ENCODE results near the gene JAM3.

The JAM3 gene

GRCh38 chr11:134139873-134140331 lies 71.0 kb downstream of the JAM3 start:
- no peak overlapping the region for H3K27ac ChIP-seq
- peak; percentile 85 for TF ChIP-seq CTCF (conservative IDR thresholded peaks at IDR 0.05; ENCODE audit: low read depth)
- POLR2A ChIA-PET (ENCODE audit: low non-redundant PET), result no interaction called here
- peak; percentile 67 for DNase-seq (ENCODE audit: low spot score)
- CTCF ChIA-PET, result interaction anchor here (0.7 kb wide), 1 partner anchor 95 kb away, joined by 5 read pairs; no protein-coding TSS in a partner anchor

DNA sequence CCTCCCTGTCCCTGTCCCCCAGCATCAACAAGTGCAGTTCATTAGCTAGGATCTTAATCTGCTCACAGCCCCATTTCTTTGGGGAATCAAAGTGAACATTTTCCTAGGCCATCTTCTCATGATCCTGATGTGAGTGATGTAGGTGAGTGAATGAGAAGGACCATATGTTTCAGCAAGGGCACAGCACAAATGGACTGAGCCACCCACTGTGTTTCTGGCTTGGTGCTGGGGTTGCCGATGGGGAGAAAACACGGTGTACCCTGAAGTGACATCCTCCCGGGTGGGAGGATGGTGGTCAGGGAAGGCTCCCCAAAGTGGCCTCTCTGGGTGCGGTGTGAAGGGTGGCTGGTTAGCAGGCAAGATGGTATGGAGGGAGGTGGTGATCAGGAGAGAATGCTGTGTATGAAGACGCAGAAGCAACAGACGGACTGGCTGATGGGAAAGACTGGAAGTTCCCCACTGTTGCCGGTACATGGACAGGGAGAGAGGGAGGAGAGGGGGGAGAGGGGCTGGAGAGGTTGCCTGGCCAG lies 72.2 kb downstream of the JAM3 start:
- H3K27ac ChIP-seq, result no peak overlapping the region
- DNase-seq (ENCODE audit: low spot score), result no peak
- CTCF ChIA-PET, result no interaction called here
- TF ChIP-seq CTCF (conservative IDR thresholded peaks at IDR 0.05; ENCODE audit: low read depth), result no peak
- POLR2A ChIA-PET (ENCODE audit: low non-redundant PET), result no interaction called here

GRCh38 chr11:134142536-134142935 lies 73.7 kb downstream of the JAM3 start:
- ChIA-PET CTCF (interaction anchor here (1.3 kb wide), 1 partner anchor 92 kb away, joined by 3 read pairs; no protein-coding TSS in a partner anchor), POLR2A (ENCODE audit: low non-redundant PET) (no interaction called here)
- no peak for TF ChIP-seq CTCF (conservative IDR thresholded peaks at IDR 0.05; ENCODE audit: low read depth)
- DNase-seq (ENCODE audit: low spot score), result no peak
- no peak overlapping the region for H3K27ac ChIP-seq

- no peak for TF ChIP-seq CTCF (conservative IDR thresholded peaks at IDR 0.05; ENCODE audit: low read depth)
- CTCF ChIA-PET, result no interaction called here
- H3K27ac ChIP-seq, result no peak overlapping the region
- no peak for DNase-seq (ENCODE audit: low spot score)
- POLR2A ChIA-PET (ENCODE audit: low non-redundant PET), result no interaction called here
These were observed 74.9 kb downstream of the JAM3 start for GRCh38 chr11:134143801-134144200.

- no peak for TF ChIP-seq CTCF (conservative IDR thresholded peaks at IDR 0.05; ENCODE audit: low read depth)
- CTCF ChIA-PET, result no interaction called here
- H3K27ac ChIP-seq, result no peak overlapping the region
- DNase-seq (ENCODE audit: low spot score), result no peak
- POLR2A ChIA-PET (ENCODE audit: low non-redundant PET), result no interaction called here
These were observed 75.9 kb downstream of the JAM3 start for GRCh38 chr11:134144744-134145143.

GRCh38 chr11:134145715-134146114 lies 76.8 kb downstream of the JAM3 start:
- H3K27ac ChIP-seq, result no peak overlapping the region
- ChIA-PET CTCF (no interaction called here), POLR2A (ENCODE audit: low non-redundant PET) (no interaction called here)
- no peak for TF ChIP-seq CTCF (conservative IDR thresholded peaks at IDR 0.05; ENCODE audit: low read depth)
- DNase-seq (ENCODE audit: low spot score), result no peak

All from RWPE1 (cell line).